NCI-H510A treated with DMSO at 0.1 percent for 48 hours (cell line): ENCODE measurements around the gene DENND5B.
"Not testable (repeated sequence)": the region's sequence is repeated elsewhere in the genome, so short reads cannot be mapped to it uniquely, and the experiment has no call there.

ENCODE experiments used
- DNase-seq: peaks from one replicate; lab custom pipeline; 2025; lab: John Stamatoyannopoulos, UW

DENND5B gene

GRCh38 chr12:31557707-31558106, 33.2 kb downstream of the DENND5B start:
- DNase-seq: no peak

- DNase-seq: not testable (repeated sequence)
Observed at GRCh38 chr12:31555466-31555865, 35.5 kb downstream of the DENND5B start.

- DNase-seq: not testable (repeated sequence)
Observed at GRCh38 chr12:31550590-31550989, 40.3 kb downstream of the DENND5B start.

- DNase-seq: no peak
Observed at GRCh38 chr12:31536672-31537071, 54.3 kb downstream of the DENND5B start.

- DNase-seq: no peak
Observed at GRCh38 chr12:31533470-31533869, 57.5 kb downstream of the DENND5B start.

GRCh38 chr12:31531893-31532292, 59.0 kb downstream of the DENND5B start:
- no peak for DNase-seq

- no peak for DNase-seq
Observed at GRCh38 chr12:31528095-31528494, 62.8 kb downstream of the DENND5B start.

- no peak for DNase-seq
Observed at GRCh38 chr12:31527083-31527482, 63.9 kb downstream of the DENND5B start.

- no peak for DNase-seq
Observed at GRCh38 chr12:31526158-31526546, 64.8 kb downstream of the DENND5B start.

GRCh38 chr12:31525496-31526157, 65.3 kb downstream of the DENND5B start:
- no peak for DNase-seq

GRCh38 chr12:31524791-31525495, 66.0 kb downstream of the DENND5B start:
- DNase-seq: no peak

- no peak for DNase-seq
Observed at GRCh38 chr12:31523306-31523705, 67.6 kb downstream of the DENND5B start.

- DNase-seq: no peak
Observed at GRCh38 chr12:31522607-31523006, 68.3 kb downstream of the DENND5B start.

GRCh38 chr12:31521964-31522363, 69.0 kb downstream of the DENND5B start:
- DNase-seq: no peak

- no peak for DNase-seq
Observed at GRCh38 chr12:31519511-31519910, 71.4 kb downstream of the DENND5B start.

- no peak for DNase-seq
Observed at GRCh38 chr12:31518680-31519227, 72.2 kb downstream of the DENND5B start.

- DNase-seq: no peak
Observed at GRCh38 chr12:31517994-31518393, 72.9 kb downstream of the DENND5B start.

- DNase-seq: no peak
Observed at GRCh38 chr12:31516702-31517101, 74.2 kb downstream of the DENND5B start.

GRCh38 chr12:31514912-31515311, 76.0 kb downstream of the DENND5B start:
- no peak for DNase-seq

- DNase-seq: no peak
Observed at GRCh38 chr12:31510034-31510433, 80.9 kb downstream of the DENND5B start.

GRCh38 chr12:31508436-31509150, 82.3 kb downstream of the DENND5B start:
- DNase-seq: no peak

GRCh38 chr12:31507966-31508365, 83.0 kb downstream of the DENND5B start:
- no peak for DNase-seq
